HUES48 (cell line): Measurements from ENCODE around the gene ATPAF2.
"Not testable (repeated sequence)": the region's sequence is repeated elsewhere in the genome, so short reads cannot be mapped to it uniquely, and the experiment has no call there.

Experiments
- H3K27ac ChIP-seq: one replicate; pipeline ENCODE4 v1.7.0; 2013; ENCODE audit warnings: low read depth, low read length, inconsistent platforms
- H3K27me3 ChIP-seq: 2 replicates; pipeline ENCODE4 v1.6.1; 2013; ENCODE audit warnings: mild to moderate bottlenecking, low read length; ENCODE audit not compliant: control insufficient read depth, insufficient read depth
- H3K36me3 ChIP-seq: 2 replicates; pipeline ENCODE4 v1.6.1; 2013; ENCODE audit warnings: low read length; ENCODE audit not compliant: control insufficient read depth, insufficient read depth
- H3K4me1 ChIP-seq: 2 replicates; pipeline ENCODE4 v1.6.1; 2013; ENCODE audit warnings: mild to moderate bottlenecking, low read length; ENCODE audit not compliant: control insufficient read depth, insufficient read depth
- H3K4me3 ChIP-seq: 2 replicates; pipeline ENCODE4 v1.5.1; 2013; ENCODE audit warnings: mild to moderate bottlenecking, low read depth, low read length
- H3K9ac ChIP-seq: 2 replicates; pipeline ENCODE4 v1.6.1; 2013; ENCODE audit warnings: mild to moderate bottlenecking, low read depth, low read length, moderate library complexity
- H3K9me3 ChIP-seq: 2 replicates; pipeline ENCODE4 v1.6.1; 2013; ENCODE audit warnings: low read length; ENCODE audit not compliant: control insufficient read depth, insufficient read depth

Gene ATPAF2

DNA sequence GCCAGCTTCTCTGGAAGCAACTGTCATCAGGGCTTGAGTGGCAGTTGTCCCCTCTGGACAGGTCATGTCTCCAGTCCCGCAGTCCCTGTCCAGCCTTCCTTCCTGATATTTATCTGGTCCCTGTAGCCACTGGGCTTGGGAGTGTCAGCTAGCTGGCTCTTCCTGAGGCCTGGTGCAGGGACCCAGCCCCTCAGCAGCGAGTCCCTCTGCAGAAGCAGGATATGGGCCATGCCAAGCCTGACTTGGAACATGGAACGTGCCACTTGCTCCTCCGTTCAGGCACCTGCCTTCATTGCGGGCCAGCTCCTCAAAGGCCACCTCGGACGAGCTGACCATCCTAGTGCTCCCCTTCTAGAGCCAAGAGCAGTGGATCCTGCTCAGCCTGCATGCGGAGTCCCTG is 40.0 kb downstream of the ATPAF2 start:
- no peaks in the 10 kb centered on the region for H3K27me3 ChIP-seq
- H3K9me3 ChIP-seq: no peaks in the 10 kb centered on the region
- no peaks in the 10 kb centered on the region for H3K36me3 ChIP-seq
- no peak overlapping the region for H3K27ac ChIP-seq
- no peak overlapping the region for H3K4me3 ChIP-seq
- H3K9ac ChIP-seq: no peak overlapping the region
- no peaks in the 10 kb centered on the region for H3K4me1 ChIP-seq

- not testable (repeated sequence) for H3K9me3 ChIP-seq, H3K4me3 ChIP-seq, H3K36me3 ChIP-seq, H3K27ac ChIP-seq, H3K4me1 ChIP-seq, H3K27me3 ChIP-seq, H3K9ac ChIP-seq
Measured at GRCh38 chr17:17995887-17996286, 43.1 kb downstream of the ATPAF2 start.

DNA sequence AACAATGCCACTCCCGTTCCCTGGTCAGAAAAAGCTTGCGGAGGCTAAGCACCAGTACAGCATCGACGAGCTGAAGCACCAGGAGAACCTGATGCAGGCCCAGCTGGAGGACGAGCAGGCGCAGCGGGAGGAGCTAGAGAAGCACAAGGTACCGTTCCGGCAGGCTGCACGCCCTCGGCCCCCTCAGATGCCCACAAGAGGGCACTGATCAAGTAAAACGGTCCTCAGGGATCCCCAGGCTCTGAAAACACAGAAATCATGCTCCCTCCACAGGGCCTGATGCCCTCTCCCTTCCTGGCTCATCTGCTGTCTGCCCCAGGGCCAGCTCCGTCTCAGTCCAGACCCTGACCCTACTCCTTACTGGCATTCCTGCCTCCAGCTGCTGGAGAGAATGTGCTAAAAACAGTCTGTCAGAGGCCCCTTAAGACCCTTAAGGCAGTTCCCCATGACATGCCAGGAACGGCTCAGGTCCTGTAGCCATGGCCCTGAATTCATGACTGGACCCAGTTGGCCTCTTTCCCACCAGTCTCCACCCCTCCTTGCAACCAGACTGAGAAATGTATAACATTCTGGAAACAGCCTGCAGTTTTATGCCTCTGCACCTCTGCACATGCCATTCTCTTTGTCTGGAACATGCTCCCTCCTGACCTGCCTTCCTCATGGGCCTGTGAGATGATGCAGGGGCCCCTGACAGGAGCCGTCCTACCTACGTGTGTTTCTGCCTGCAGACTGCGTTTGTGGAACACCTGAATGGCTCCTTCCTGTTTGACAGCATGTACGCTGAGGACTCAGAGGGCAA is 44.5 kb downstream of the ATPAF2 start:
- no peaks in the 10 kb centered on the region for H3K4me1 ChIP-seq
- no peak overlapping the region for H3K4me3 ChIP-seq
- no peaks in the 10 kb centered on the region for H3K27me3 ChIP-seq
- no peaks in the 10 kb centered on the region for H3K36me3 ChIP-seq
- H3K9me3 ChIP-seq: no peaks in the 10 kb centered on the region
- H3K27ac ChIP-seq: no peak overlapping the region
- no peak overlapping the region for H3K9ac ChIP-seq

- H3K4me1 ChIP-seq: no peaks in the 10 kb centered on the region
- no peaks in the 10 kb centered on the region for H3K36me3 ChIP-seq
- no peak overlapping the region for H3K27ac ChIP-seq
- no peak overlapping the region for H3K9ac ChIP-seq
- no peak overlapping the region for H3K4me3 ChIP-seq
- H3K27me3 ChIP-seq: no peaks in the 10 kb centered on the region
- H3K9me3 ChIP-seq: no peaks in the 10 kb centered on the region
Measured at GRCh38 chr17:17993852-17994251, 45.1 kb downstream of the ATPAF2 start.

DNA sequence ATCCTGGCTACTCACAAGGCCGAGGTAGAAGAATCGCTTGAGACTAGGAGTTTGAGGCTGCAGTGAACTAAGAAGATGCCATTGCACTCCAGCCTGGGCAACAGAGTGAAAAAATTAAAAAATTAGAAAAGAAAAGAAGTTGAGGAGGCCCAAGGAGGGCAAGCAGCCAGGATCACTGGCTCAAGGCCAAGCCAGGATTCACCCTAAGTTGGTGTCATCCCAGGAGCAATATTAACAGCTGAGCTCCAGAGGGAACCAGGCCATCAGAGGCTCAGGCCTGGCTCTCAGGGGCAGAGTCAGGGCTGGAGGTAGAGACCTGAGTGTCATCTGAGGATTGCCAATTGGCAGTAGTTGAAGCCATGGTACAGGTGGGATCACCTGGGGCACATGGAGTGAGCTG is 45.6 kb downstream of the ATPAF2 start:
- Histone ChIP-seq H3K4me3 (no peak overlapping the region), H3K4me1 (no peaks in the 10 kb centered on the region), H3K9me3 (no peaks in the 10 kb centered on the region), H3K27ac (no peak overlapping the region), H3K27me3 (no peaks in the 10 kb centered on the region), H3K36me3 (no peaks in the 10 kb centered on the region), H3K9ac (no peak overlapping the region)

DNA sequence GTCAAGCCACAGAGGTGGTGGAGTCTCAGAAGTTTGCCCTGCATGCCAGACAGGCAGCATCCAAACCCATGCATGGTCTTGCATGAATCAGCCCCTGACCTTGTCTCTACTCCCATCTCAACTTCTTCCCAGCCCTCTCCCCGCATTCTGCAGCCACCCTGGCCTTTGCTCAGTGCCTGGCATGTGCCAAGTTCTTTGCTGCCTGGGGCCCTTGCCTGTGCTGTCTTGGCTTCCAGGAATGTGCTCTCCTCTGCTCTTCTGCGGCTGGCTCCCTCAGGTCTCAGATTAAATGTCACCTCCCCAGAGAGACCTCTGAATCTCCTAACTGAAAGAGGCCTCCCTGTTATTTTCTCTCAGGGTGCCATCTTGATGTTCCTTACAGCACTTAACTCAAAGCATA is 48.7 kb downstream of the ATPAF2 start:
- no peak overlapping the region for H3K4me3 ChIP-seq
- no peak overlapping the region for H3K27ac ChIP-seq
- no peak overlapping the region for H3K9ac ChIP-seq
- H3K36me3 ChIP-seq: no peaks in the 10 kb centered on the region
- no peaks in the 10 kb centered on the region for H3K27me3 ChIP-seq
- no peaks in the 10 kb centered on the region for H3K4me1 ChIP-seq
- H3K9me3 ChIP-seq: no peaks in the 10 kb centered on the region

DNA sequence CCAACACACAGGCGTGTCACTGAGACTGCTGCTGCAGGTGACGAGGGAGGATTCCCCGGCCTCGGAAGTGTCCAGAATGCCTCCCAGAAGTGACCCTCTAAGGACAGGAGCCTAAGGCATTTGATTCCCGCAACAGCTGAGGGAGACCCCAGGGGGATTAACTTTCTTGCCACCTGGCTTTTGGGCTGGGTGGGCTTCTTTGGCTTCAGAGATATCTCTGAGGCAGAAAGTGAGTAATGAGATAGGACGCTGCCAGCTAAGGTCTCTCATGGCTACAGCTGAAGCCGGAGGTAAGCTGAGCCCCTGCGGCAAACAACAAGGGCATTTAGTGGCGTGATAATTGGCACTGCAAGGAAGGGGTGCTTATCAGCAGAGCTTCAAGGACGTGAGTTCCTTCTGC is 49.4 kb downstream of the ATPAF2 start:
- H3K9me3 ChIP-seq: no peaks in the 10 kb centered on the region
- H3K27me3 ChIP-seq: no peaks in the 10 kb centered on the region
- H3K36me3 ChIP-seq: no peaks in the 10 kb centered on the region
- no peak overlapping the region for H3K4me3 ChIP-seq
- no peak overlapping the region for H3K9ac ChIP-seq
- no peak overlapping the region for H3K27ac ChIP-seq
- H3K4me1 ChIP-seq: no peaks in the 10 kb centered on the region

DNA sequence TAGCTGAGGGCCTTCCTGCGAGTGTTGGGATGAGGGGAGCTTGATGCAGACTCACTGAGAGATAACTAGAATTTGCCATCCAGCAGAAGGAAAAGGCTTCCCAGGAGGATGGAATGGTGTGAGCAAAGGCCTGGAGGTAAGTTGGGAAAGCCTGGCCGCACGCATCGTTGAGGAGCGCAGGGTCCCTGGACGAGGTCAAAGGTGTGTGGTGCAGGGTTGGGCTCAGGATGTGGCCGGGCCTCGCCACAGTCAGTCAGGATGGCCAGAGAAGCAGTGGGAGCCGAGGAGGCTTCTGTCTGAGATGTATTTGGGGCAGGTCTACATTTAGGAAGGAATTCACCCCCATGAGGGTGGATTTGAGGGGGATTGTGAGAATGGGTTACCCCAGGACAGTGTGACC is 49.9 kb downstream of the ATPAF2 start:
- Histone ChIP-seq H3K36me3 (no peaks in the 10 kb centered on the region), H3K9me3 (no peaks in the 10 kb centered on the region), H3K4me1 (no peaks in the 10 kb centered on the region), H3K4me3 (no peak overlapping the region), H3K27me3 (no peaks in the 10 kb centered on the region), H3K9ac (no peak overlapping the region), H3K27ac (no peak overlapping the region)

- Histone ChIP-seq H3K27ac (no peak overlapping the region), H3K9me3 (no peaks in the 10 kb centered on the region), H3K4me3 (no peak overlapping the region), H3K27me3 (no peaks in the 10 kb centered on the region), H3K9ac (no peak overlapping the region), H3K4me1 (no peaks in the 10 kb centered on the region), H3K36me3 (no peaks in the 10 kb centered on the region)
Measured at GRCh38 chr17:17988427-17988945, 50.5 kb downstream of the ATPAF2 start.

- Histone ChIP-seq H3K27me3 (no peaks in the 10 kb centered on the region), H3K4me1 (no peaks in the 10 kb centered on the region), H3K36me3 (no peaks in the 10 kb centered on the region), H3K27ac (no peak overlapping the region), H3K9ac (no peak overlapping the region), H3K4me3 (no peak overlapping the region), H3K9me3 (no peaks in the 10 kb centered on the region)
Measured at GRCh38 chr17:17987901-17988300, 51.1 kb downstream of the ATPAF2 start.

DNA sequence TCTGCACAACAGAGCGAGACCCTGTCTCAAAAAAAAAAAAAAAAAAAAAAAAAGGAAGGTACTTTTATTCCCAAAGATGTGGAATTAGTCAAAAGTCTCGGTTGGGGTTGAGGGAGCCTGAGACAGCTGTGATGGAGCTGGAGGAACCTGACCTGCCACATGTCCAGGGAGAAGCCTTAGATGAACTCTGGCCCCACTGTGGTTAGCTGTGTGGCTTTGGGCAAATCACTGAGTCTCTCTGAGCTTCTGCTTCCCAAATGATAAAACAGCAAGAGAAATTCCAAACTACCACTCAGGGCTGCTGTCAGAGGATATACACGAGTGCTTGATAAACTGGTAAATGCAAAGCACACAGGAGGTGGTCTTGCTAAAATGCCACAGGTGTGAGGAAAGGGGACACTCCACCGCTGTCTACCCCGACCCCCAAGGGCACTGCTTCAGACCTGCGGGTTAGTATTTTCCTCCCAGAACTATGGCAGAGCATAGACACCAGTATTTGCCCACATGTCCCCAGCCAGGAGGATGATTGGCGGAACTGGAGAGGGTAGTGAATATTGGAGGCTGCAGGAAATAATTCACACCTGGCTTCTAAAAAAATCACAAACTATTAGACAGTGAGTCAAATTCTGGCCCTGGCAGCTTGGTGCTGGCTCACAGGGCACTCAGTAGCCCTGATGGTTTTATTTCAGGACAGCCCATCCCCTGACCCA is 51.6 kb downstream of the ATPAF2 start:
- Histone ChIP-seq H3K36me3 (no peaks in the 10 kb centered on the region), H3K27me3 (no peaks in the 10 kb centered on the region), H3K4me3 (no peak overlapping the region), H3K27ac (no peak overlapping the region), H3K4me1 (no peaks in the 10 kb centered on the region), H3K9ac (no peak overlapping the region), H3K9me3 (no peaks in the 10 kb centered on the region)
